Activated CD4-positive, CD25-positive, alpha-beta regulatory T cell (primary cell): ENCODE results near the gene MET.
"Not testable (repeated sequence)": the region's sequence is repeated elsewhere in the genome, so short reads cannot be mapped to it uniquely, and the experiment has no call there.

Experiments used
- DNase-seq, 4 experiments: peaks; one replicate each; lab custom pipeline; 2025; lab: John Stamatoyannopoulos, UW

The MET gene

DNA sequence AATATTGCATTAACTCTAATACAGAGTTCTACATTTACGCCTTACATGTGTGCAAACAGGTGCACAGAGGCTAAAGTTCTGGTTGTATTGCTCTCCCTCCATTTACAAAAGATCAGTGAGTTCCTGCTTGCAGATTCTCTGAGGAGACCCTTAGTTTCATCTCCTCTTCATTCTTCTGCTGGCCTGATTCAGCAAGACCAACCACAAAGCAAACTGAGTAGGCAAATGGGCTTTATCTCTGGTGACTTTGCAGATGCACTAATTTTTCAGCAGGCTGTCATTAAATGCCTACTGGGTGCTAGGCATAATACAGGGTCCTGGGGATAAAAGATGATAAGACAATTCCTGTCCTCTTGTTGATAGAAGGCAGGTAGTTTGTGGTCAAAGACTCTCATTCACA, 56.4 kb downstream of the MET start:
- DNase-seq: no peak

DNA sequence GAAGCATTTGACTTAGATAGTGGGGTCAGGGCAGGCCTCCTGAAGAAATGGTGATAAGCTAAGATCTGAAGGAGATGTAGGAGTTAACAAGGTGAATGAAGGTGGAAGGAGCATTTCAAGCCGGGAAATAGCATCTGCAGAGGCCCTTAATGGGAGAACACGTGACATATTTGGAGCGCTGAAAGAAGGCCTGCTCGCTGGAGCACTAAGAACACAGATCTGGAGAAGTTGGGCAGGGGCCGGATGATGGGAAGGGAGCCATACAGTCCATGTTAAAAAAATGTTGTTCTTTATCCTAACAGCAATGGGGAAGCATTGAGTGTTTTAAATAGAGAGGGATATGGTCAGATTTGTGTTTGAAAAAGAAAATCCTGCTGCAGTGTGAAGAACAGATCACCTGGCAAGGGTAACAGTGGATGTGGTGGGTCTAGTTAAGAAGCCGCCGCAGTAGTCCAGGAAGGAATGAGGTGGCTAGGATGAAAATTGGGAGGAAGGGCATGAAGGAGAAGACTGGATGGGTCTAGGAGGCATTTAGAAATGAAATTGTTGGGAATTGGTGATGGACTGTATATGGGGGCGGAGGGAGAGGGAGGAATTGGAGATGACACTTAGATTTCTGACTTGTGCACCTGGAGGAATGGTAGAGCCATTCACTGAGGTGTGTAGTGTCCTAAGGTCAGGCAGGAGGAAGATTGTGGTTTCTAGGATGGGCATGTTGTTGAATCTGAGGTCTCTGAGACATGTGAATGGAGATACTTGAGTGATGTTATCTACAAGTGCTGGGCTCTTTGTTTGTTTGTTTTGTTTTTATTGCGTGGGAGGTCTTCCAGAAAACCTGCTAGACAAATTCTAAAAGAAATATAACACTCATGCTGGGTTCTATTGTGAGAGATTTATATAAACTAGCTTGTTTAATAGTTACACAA, 58.4 kb downstream of the MET start:
- no peak for DNase-seq

- DNase-seq: no peak
Measured at GRCh38 chr7:116731023-116731395, 59.0 kb downstream of the MET start.

GRCh38 chr7:116731445-116732335, 59.7 kb downstream of the MET start:
- DNase-seq: no peak

DNA sequence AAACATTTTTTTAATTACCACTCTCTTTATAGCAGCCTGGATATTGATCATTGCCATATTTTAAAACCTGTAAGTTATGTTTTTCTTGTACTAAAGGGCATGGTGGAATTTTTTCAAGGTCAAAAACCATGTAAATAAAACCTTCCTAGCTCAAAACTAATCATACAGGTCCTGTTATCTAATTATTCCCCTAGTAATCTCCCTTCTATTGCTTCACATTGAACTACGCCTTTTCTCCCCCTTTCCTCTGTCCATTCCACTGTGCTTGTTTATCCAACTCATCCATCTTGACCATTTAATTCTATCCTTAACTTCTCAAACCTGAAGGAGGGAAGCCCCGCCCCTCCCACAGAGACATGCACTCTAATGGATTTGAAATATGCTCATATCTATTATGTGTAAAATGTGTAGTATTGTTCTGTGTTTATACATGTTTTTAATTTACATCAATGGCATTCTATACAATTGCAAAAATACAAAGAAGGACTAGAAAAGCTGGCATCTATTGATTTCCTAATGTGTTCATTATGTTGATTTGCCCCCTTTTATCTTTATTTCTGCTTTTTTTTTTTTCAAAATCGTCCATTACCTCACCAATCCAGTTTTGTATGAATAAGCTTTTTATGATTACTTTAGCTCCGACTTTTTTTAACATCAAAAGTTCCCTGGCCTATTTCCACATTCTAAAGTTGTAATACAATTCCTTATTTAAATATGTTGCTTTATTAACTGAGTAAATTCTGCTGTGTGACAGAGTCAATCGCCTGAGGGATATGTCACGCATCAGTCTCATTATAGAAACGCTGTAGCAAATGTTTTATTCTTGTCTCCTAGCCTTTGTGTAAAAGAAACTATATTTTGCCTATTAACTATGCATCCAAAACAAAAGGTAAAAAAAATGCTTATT, 61.0 kb downstream of the MET start:
- no peak for DNase-seq

DNA sequence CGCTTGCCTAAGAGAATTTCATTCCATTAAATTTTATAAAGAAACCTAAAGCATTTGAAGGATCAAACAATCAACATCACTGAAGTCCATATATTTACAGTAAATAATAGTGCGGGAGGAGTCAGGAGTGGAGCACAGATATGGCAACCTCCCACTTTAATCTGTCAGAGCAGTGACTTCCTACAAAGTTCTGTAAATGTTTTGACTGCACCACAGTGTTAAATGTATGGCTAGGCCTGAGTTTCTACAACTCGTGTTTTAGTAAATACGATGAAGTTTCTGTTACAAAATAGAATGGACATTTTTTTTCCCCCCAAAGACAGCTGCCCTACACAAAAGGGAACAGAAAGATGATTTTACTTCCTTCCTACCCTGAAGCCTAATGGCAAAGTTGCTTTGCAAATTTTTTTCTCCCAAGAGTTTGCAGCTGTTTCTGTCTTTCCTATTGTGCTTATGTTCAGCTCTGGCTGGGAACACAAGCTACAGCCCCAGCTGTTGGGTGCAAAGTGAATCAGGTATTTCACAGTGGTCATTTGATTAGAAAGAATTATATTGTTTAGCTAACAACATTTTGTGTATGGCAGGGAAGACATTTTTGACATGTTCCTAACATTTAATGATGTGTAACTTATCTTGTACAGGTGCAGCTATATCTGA, 62.1 kb downstream of the MET start:
- DNase-seq: no peak

GRCh38 chr7:116734710-116735109, 62.7 kb downstream of the MET start:
- no peak for DNase-seq

- DNase-seq: no peak
Measured at GRCh38 chr7:116736927-116737715, 65.1 kb downstream of the MET start.

- no peak for DNase-seq
Measured at GRCh38 chr7:116738378-116738777, 66.4 kb downstream of the MET start.

GRCh38 chr7:116739307-116739706, 67.3 kb downstream of the MET start:
- no peak for DNase-seq

DNA sequence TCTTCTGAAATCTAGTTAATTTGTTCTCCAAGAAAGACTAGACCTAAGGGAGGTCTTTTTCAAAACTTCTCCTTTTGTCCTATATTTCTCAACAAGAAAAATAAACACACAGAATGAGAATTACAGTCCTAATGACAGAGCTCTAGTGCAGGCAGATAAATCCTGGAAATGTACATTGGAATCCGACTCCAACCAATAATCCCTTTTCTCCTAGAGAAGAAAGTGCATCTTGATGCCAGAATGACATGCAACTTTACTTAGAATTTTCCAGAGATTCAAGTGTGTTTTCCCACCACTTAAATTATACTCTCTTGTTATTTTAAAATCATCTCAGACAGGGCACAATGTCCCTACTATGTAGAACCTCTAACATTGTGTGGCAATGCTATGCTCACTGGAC, 68.2 kb downstream of the MET start:
- no peak for DNase-seq

DNA sequence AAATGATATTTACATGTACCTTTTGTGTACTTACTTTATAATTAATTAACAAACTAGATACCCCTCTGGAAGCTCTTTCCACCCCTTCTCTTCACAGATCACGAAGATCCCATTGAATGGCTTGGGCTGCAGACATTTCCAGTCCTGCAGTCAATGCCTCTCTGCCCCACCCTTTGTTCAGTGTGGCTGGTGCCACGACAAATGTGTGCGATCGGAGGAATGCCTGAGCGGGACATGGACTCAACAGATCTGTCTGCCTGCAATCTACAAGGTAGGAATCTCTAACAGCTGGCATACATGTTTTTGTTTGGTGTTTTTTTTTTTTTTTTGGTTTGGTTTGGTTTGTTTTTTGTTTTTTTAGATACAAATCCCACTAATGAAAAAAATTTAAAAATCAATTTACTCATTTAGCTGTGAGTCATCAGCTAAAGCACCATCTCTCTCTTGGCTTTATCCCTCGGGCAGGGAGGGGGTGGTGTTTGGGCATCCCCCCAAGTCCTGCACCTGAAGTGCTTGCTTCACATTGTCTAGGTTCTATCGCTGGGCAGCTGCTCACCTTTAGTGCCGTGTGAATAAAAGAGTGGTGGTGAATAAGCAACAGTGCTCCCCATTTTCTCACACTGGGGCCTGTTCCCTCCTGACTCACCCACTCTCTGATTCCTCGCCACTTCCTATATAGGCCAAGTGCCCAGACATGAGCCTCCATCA, 68.9 kb downstream of the MET start:
- no peak for DNase-seq

GRCh38 chr7:116741625-116742316, 69.8 kb downstream of the MET start:
- no peak for DNase-seq

DNA sequence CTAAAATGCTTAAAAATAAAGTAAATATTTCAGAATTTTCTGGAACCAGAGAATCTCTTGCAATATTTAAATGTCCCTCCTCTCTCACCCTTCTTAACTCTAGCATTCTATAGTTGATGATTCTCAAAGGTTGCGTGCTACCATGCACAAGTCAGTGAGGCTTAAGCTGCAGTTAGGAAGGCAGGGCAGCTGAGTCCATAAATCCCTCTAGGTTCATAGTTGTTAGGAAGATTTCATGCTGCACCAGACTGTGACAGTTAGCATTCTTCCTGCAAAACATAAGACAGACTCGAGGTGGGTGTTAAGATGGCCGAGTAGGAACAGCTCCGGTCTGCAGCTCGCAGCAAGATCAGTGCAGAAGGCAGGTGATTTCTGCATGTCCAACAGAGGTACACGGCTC, 70.6 kb downstream of the MET start:
- DNase-seq: no peak

- DNase-seq: not testable (repeated sequence)
Measured at GRCh38 chr7:116743835-116744234, 71.8 kb downstream of the MET start.

DNA sequence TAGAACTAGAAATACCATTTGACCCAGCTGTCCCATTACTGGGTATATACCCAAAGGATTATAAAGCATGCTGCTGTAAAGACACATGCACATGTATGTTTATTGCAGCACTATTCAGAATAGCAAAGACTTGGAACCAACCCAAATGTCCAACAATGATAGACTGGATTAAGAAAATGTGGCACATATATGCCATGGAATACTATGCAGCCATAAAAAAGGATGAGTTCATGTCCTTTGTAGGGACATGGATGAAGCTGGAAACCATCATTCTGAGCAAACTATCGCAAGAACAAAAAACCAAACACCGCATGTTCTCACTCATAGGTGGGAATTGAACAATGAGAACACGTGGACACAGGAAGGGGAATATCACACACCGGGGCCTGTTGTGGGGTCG, 74.4 kb downstream of the MET start:
- DNase-seq: not testable (repeated sequence)

DNA sequence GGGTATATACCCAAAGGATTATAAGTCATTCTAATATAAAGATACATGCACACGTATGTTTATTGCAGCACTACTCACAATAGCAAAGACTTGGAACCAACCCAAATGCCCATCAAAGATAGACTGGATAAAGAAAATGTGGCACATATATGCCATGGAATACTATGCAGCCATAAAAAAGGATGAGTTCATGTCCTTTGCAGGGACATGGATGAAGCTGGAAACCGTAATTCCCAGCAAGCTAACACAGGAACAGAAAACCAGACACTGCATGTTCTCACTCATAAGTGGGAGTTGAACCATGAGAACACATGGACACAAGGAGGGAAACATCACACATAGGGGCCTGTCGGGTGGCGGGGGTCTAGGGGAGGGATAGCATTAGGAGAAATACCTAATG, 79.1 kb downstream of the MET start:
- not testable (repeated sequence) for DNase-seq

DNA sequence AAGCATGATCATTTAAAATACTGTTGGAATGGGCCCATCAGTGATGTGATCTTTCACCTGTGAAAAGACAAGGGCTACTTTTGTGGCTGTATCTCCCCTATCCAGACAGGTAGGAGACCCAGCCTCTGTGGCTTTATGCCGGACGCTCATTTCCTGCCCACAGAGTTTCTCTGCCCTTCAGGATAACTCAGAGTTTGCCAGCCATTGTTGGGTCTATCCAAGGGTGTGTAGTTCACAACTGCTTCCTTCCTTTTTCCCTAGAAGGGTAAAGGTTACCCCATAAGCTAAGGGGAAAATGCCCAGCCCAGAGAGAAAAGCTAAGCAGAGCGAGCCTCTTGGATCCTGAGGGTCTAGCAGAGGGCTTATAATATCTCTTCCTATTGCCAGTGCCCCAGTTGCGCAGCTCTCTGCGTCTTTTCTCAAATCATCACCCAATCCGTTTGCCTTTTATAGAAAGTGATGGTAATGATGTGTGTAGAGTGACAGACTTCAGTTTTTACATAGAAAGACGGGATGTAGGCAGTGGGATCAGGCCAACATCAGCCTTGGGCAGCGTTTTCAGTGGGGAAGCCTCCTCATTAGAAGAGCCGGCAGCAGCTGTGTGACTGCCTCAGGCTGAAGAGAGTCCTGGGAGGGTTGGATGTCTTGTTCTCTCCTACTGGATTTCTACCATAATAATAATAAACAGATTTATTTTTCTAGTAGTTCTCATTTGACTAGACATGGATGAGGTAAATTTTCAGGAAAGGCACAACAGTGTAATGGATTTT, 80.5 kb downstream of the MET start:
- no peak for DNase-seq

DNA sequence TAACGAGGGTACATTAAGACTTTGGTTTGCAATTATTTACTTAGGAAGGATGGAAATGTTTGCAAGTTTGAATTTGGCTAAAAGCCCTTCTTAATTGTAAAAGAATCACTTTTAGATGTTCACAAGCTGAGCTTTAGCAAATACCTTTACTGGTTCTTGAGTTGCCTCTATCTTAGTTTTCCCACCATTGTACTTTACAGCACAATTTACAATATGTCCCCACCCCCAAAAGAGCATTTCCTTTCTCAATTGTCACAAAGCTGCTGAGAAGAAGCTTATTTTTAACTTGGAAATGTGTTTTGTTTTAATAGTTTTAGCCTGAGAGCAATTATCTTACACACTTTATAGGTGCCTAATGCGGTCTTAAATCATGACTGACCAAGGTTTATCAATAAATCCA, 81.1 kb downstream of the MET start:
- DNase-seq: no peak
